K562 (cell line): ENCODE measurements around the gene SEPTIN6. TPM values are rescaled to one million over a fixed set of nuclear protein-coding genes. Genes with fewer than 3 reads are reported as not detected.

Experiments used
- CBX8 ChIP-seq: fragments of 200-600 bp; sonication (generic); IDR thresholded peaks from 2 replicates; pipeline ENCODE4 v1.6.1; 2012; ENCODE audit warnings: borderline replicate concordance, mixed run types, low read depth, mild to moderate bottlenecking, moderate library complexity, mixed read lengths, low read length, control low read depth, inconsistent platforms; ENCODE audit not compliant: poor library complexity, severe bottlenecking; ENCODE audit errors: extremely low read depth
- DNMT1 ChIP-seq: fragments of 450-650 bp; IDR thresholded peaks from 2 replicates; pipeline ENCODE4 v1.6.1; 2016; ENCODE audit warnings: antibody characterized with exemption, mild to moderate bottlenecking
- GATA2 ChIP-seq: sonication (generic); formaldehyde crosslinking; IDR thresholded peaks from 2 replicates; pipeline ENCODE4 v1.4.0; 2020; ENCODE audit warnings: mild to moderate bottlenecking, missing genetic modification reagents
- KAT7 ChIP-seq: sonication (generic); formaldehyde crosslinking; IDR thresholded peaks from 2 replicates; pipeline ENCODE4 v1.8.0; 2022; ENCODE audit warnings: missing genetic modification reagents, mild to moderate bottlenecking, borderline replicate concordance
- KDM4B ChIP-seq, 2 experiments: fragments of 450-650 bp in 1 of 2; sonication (generic) in 1 of 2; IDR thresholded peaks; 2 replicates each; pipeline ENCODE4 v1.6.1; 2016 to 2017; ENCODE audit warnings: borderline replicate concordance in 2 of 2, antibody characterized with exemption in 1 of 2, low read depth in 1 of 2, mild to moderate bottlenecking in 1 of 2
- RBM39 ChIP-seq: fragments of 200-400 bp; formaldehyde crosslinking; optimal IDR thresholded peaks from 2 replicates; pipeline ENCODE3; 2018; ENCODE audit warnings: low read depth, low read length
- ZFP91 ChIP-seq: sonication (generic); formaldehyde crosslinking; IDR thresholded peaks from 2 replicates; pipeline ENCODE4 v1.8.0; 2022; ENCODE audit warnings: mild to moderate bottlenecking, missing genetic modification reagents
- polyA plus RNA-seq, 8 experiments: library from polyadenylated mRNA; depleted of rRNA in 4 of 8; stranded (reverse) in 5 of 8; unstranded in 3 of 8; fragments of >200 nt; fragmentation: Nextera tagmentation in 2 of 8; fragmentation: Illumina TruSeq in 1 of 8; extraction: Ambion mirVana in 2 of 8; extraction: Trizol in 1 of 8; gene quantifications; 2 replicates each; pipeline versions ENCODE4 v1.2.1 to v1.2.3, GENCODE V29; 2011 to 2014; ENCODE audit warnings: inconsistent platforms in 1 of 8, missing spikeins in 1 of 8
- total RNA-seq, 7 experiments: library from RNA; depleted of rRNA in 6 of 7; stranded (reverse); fragments of >200 nt in 6 of 7; fragmentation: Illumina TruSeq in 2 of 7; extraction: Trizol in 2 of 7; gene quantifications; 2 replicates each; pipeline versions ENCODE4 v1.2.1 to v1.2.3, GENCODE V29; 2011 to 2021; ENCODE audit warnings: low replicate concordance in 1 of 7
- TF ChIP-seq, protein P1 (sequence below): sonication (generic); formaldehyde crosslinking; IDR thresholded peaks from 2 replicates; pipeline ENCODE4 v1.8.0; 2023; ENCODE audit warnings: mild to moderate bottlenecking, missing genetic modification reagents
- TF ChIP-seq, protein P2 (sequence below): fragments of 250-450 bp; sonication (Bioruptor Pico); IDR thresholded peaks from 2 replicates; pipeline ENCODE4 v1.8.0; 2022; ENCODE audit warnings: moderate library complexity, mild to moderate bottlenecking, inconsistent platforms
- TF ChIP-seq, protein P3 (sequence below), 2 experiments: fragments of 250-450 bp in 1 of 2; fragments of 450-650 bp in 1 of 2; sonication (Bioruptor Pico) in 1 of 2; IDR thresholded peaks; 2 replicates each; pipeline versions ENCODE4 v1.6.1 to v1.8.0; 2016 to 2021; ENCODE audit warnings: mild to moderate bottlenecking in 2 of 2, moderate library complexity in 2 of 2, missing compliant biosample characterization in 1 of 2, missing genetic modification characterization in 1 of 2

Gene SEPTIN6
- total and polyA plus RNA-seq, 9 of the 15 experiments (the other 6 are each of a cell fraction or from before 2014, with no cell fraction given): 8.4 to 67.0 (median 37.8) TPM

DNA sequence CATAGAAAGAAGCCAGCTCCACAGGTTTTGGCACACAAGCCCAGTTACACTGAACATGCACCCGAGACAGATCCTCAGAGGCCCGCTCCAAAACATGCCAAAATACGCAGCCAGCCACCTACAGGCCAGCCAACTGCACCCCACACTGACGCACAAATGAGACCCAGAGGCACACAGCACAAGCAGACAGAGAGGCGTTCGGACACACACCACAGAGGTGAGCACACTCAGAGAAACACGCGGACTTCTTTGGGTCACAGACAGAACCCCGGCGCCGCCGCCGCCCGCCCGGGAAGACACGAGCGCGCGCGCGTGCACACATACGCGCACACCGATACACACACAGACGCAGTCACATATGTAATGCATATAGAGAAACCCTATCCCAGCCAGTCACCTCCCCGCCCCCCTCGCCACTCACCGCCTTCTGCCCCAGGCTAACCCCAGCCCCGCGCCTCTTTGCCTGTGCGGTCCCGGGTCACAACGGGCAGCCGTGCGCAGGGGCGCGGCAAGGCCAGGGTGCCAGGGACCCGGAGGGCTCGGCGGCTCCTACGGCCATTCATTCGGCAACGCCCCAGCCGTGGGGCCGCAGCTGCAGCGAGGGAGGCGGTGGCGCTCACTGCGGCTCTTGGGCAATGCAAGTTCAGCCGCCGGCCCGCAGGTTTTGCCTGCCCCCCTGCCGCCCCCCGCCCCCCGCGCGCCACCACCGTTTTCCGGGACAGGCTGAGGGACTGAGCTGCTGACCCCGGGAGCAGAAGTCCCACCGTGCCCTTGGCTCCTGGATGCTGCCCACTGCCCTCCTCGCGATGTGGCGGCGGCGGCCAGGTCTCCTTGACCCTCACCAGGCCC, 553 bp downstream of the SEPTIN6 start (continued):
- TF ChIP-seq, protein P1, sequence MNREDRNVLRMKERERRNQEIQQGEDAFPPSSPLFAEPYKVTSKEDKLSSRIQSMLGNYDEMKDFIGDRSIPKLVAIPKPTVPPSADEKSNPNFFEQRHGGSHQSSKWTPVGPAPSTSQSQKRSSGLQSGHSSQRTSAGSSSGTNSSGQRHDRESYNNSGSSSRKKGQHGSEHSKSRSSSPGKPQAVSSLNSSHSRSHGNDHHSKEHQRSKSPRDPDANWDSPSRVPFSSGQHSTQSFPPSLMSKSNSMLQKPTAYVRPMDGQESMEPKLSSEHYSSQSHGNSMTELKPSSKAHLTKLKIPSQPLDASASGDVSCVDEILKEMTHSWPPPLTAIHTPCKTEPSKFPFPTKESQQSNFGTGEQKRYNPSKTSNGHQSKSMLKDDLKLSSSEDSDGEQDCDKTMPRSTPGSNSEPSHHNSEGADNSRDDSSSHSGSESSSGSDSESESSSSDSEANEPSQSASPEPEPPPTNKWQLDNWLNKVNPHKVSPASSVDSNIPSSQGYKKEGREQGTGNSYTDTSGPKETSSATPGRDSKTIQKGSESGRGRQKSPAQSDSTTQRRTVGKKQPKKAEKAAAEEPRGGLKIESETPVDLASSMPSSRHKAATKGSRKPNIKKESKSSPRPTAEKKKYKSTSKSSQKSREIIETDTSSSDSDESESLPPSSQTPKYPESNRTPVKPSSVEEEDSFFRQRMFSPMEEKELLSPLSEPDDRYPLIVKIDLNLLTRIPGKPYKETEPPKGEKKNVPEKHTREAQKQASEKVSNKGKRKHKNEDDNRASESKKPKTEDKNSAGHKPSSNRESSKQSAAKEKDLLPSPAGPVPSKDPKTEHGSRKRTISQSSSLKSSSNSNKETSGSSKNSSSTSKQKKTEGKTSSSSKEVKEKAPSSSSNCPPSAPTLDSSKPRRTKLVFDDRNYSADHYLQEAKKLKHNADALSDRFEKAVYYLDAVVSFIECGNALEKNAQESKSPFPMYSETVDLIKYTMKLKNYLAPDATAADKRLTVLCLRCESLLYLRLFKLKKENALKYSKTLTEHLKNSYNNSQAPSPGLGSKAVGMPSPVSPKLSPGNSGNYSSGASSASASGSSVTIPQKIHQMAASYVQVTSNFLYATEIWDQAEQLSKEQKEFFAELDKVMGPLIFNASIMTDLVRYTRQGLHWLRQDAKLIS: 0 out of 2 replicates have a peak, but pooled peaks have one; percentile 25
- TF ChIP-seq ZFP91 (CRISPR knock-in tag): no peak
- no peak for TF ChIP-seq CBX8
- no peak for TF ChIP-seq KDM4B (IDR thresholded peaks at IDR 0.05; ENCODE audit: borderline replicate concordance in 2 of 2, low read depth in 1 of 2)
- TF ChIP-seq, protein P2, sequence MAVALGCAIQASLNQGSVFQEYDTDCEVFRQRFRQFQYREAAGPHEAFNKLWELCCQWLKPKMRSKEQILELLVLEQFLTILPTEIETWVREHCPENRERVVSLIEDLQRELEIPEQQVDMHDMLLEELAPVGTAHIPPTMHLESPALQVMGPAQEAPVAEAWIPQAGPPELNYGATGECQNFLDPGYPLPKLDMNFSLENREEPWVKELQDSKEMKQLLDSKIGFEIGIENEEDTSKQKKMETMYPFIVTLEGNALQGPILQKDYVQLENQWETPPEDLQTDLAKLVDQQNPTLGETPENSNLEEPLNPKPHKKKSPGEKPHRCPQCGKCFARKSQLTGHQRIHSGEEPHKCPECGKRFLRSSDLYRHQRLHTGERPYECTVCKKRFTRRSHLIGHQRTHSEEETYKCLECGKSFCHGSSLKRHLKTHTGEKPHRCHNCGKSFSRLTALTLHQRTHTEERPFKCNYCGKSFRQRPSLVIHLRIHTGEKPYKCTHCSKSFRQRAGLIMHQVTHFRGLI (CRISPR knock-in tag): no peak
- 0 out of 2 replicates have a peak, but pooled peaks have one; percentile 18 for TF ChIP-seq GATA2 (CRISPR knock-in tag)
- no peak for TF ChIP-seq RBM39
- TF ChIP-seq DNMT1: no peak
- TF ChIP-seq, protein P3, sequence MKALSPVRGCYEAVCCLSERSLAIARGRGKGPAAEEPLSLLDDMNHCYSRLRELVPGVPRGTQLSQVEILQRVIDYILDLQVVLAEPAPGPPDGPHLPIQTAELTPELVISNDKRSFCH (CRISPR knock-in tag; IDR thresholded peaks at IDR 0.05): no peak
- TF ChIP-seq, protein P3 (tag; IDR thresholded peaks at IDR 0.05): no peak
- peak; percentile 75 for TF ChIP-seq KAT7
